ENCODE data around the gene GDF11.

Gene GDF11

GRCh38 chr12:55708695-55709233, 34.2 kb upstream of the GDF11 start:
- TF ChIP-seq CTCF (IDR thresholded peaks at IDR 0.05) = no peak

DNA sequence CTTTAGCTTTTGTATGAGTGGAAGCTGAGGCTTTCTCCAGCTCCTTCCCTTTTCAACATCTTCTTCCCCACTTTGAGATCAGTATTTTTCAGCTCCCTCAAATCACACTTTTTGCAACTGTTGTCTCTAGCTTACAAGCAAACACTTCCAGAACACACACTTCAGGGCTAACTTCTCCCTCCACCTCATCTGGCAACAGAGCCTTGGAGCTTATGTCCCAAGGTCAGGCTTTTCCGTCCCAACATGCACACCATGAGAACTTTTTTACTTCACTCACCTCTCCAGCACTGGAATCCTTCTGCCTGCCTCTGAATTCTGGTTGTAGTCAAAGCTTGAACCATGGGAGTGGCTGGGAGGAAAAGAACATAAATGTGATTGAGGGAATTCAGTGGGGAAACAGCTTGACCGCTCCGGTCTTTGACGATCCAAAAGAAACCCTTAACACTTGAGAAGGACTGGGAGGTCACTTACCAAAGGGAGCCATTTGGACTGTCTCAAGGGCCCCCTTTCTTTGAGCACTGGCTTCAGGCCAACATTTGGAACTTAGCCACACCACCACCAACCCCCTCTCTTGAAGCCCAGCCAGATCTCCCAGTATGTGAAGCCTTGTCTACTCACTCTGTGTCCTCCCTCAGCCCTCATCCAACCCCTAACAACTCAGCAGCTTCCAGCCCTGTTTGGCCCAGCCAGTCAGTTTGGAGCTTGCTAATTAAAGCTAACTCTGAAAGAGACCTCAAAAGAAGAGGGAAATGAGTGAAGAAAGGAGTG, 31.0 kb upstream of the GDF11 start:
- no peak for TF ChIP-seq CTCF (IDR thresholded peaks at IDR 0.05)

DNA sequence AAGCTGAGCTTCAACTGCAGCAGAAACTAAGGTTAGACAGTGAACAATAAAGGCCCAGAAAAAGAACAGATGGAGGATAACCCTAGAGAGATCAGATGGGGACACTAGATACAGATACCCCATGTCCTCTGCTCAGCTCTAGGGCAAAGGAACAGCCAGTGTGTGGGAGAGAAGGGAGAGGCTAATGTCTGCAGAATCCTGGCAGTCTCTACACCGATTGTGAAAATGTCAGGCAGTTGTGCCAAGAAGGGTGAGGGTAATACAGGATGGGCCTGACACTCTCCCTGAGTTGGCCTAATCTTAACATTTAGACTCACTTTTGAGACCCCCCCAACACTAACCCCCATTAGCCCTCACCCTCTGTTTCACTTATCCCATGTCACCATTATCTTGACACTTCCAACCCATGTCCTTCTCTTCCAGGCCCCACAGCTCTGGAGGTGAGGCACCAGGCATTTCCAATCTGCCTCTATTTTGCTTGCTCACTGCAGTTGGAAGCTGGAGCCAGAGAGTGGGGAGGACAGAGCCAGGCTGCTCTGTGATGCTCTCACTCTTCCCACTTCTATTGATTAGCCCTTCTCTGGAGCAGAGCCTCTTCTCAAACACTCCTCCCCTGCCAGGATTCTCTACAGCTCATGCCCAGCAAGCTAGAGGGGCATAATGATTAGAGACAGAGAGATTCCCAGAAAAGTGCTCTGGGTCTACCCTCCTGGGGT, 30.1 kb upstream of the GDF11 start:
- TF ChIP-seq CTCF (IDR thresholded peaks at IDR 0.05) = no peak

GRCh38 chr12:55713721-55714120, 29.2 kb upstream of the GDF11 start:
- TF ChIP-seq CTCF (IDR thresholded peaks at IDR 0.05) = no peak

DNA sequence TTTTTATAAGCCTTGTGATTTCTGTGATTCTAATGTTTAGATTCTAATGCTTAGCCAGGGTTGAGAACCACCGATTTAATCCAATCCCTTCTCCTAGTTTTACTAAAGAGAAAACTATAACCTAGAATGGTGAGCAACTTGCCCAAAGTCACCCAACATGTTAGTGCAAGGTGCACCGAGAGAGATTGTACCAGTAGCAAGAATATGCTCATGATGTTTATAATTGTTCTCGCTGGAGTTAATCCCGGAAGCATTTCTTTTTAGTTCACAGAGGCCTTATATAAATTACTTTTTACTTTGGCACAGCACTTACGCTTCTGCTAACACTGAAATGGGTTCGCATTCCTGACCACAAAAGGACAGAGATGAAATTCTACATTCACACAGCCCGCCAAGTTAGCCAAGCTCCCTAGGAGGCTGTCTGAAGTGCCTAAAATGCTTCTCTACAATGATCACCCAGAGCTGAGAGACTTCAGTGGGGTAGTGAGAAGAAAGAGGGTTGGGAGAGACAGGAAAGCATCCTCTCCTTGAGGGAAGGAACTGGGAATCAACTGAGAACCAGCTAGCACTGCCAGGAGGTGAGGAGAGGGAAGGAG, 27.7 kb upstream of the GDF11 start:
- no peak for TF ChIP-seq CTCF (IDR thresholded peaks at IDR 0.05)

GRCh38 chr12:55715833-55716581, 26.9 kb upstream of the GDF11 start, which contains the start of gene BLOC1S1:
Gene BLOC1S1, plus strand, starts transcription at chr12:55716046. Its CDS starts 6 bp downstream, at chr12:55716052.
- TF ChIP-seq CTCF (IDR thresholded peaks at IDR 0.05) = no peak

DNA sequence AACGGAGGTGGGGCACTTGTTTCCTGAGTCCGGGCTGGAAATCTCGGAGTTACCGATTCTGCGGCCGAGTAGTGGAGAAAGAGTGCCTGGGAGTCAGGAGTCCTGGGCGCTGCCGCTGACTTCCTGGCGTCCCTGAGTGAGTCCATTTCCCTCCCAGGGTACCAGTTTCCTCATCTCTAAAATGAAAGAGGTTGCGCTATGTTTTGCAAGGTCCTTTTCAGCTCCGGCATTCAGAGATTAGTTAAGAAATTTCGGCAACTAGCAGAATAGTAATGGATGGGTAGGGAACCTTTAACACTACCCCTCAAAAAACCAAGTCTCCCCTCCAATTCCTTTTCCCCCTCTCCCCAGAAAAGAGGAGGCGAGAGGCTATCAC, 26.4 kb upstream of the GDF11 start:
- TF ChIP-seq CTCF (IDR thresholded peaks at IDR 0.05) = no peak
